ENCODE results near the gene CENPT.

- no peak for TF ChIP-seq JUN (IDR thresholded peaks at IDR 0.05; ENCODE audit: borderline replicate concordance, insufficient read depth, insufficient read length, low read depth)
- TF ChIP-seq EZH2 (IDR thresholded peaks at IDR 0.05; ENCODE audit: borderline replicate concordance, low read depth, low read length, severe bottlenecking) = no peak
- no peak for TF ChIP-seq CTCF (IDR thresholded peaks at IDR 0.05; ENCODE audit: extremely low read depth in 1 of 2, insufficient read depth in 1 of 2, low read depth in 1 of 2, low read length in 2 of 2)
- TF ChIP-seq MAX (IDR thresholded peaks at IDR 0.05; ENCODE audit: insufficient read depth, insufficient read length) = no peak
- no peak for TF ChIP-seq POLR2A (IDR thresholded peaks at IDR 0.05; ENCODE audit: low read depth, low read length)
Measured at GRCh38 chr16:67780847-67781564, 66.5 kb downstream of the CENPT start.
